B cell (primary cell): ENCODE data around the gene PLXNB1.

Source experiments
- CTCF ChIP-seq: fragments of 200-600 bp; IDR thresholded peaks from one replicate; pipeline ENCODE4 v1.8.0; 2022; ENCODE audit warnings: antibody characterized with exemption, mild to moderate bottlenecking
- EZH2 ChIP-seq: IDR thresholded peaks from 2 replicates; pipeline ENCODE4 v1.6.1; 2012; ENCODE audit warnings: borderline replicate concordance, low read depth, mild to moderate bottlenecking, moderate library complexity, low read length; ENCODE audit not compliant: insufficient read depth, poor library complexity, severe bottlenecking

- TF ChIP-seq CTCF = no peak
- TF ChIP-seq EZH2 = no peak
Measured at GRCh38 chr3:48369693-48370332, 60.1 kb downstream of the PLXNB1 start.
